BJ (cell line): ENCODE results near the gene MLN. TPM values are rescaled to one million over a fixed set of nuclear protein-coding genes. Genes with fewer than 3 reads are reported as not detected.

Source experiments
- CTCF ChIA-PET: fragments of 350-600 bp; formaldehyde crosslinking; extraction: SDS; loops from one replicate; lab custom pipeline; 2021; ENCODE audit warnings: antibody characterized with exemption, inconsistent platforms; lab: Yijun Ruan, JAX
- POLR2A ChIA-PET: fragments of 300-600 bp; sonication (Branson Sonifier 250); formaldehyde crosslinking; extraction: SDS; loops from one replicate; lab custom pipeline; 2021; ENCODE audit warnings: antibody characterized with exemption; lab: Charles Lee
- DNase-seq: peaks from one replicate; pipeline ENCODE4 v3.0.0-alpha.2; 2011; ENCODE audit warnings: low read depth
- H3K27me3 ChIP-seq: 2 replicates; pipeline ENCODE4 v1.6.0; 2011; ENCODE audit warnings: low read length; ENCODE audit not compliant: control insufficient read depth, insufficient read depth
- H3K36me3 ChIP-seq: 2 replicates; pipeline ENCODE4 v1.5.1; 2011; ENCODE audit warnings: low read length; ENCODE audit not compliant: control insufficient read depth, insufficient read depth
- H3K4me3 ChIP-seq: 2 replicates; pipeline ENCODE4 v1.5.1; 2011; ENCODE audit warnings: low read depth, mild to moderate bottlenecking, control low read depth, low read length
- CTCF ChIP-seq: IDR thresholded peaks from 2 replicates; pipeline ENCODE4 v1.5.1; 2011; ENCODE audit warnings: low read depth, mild to moderate bottlenecking, control low read depth, inconsistent platforms, low read length, moderate library complexity; ENCODE audit not compliant: insufficient read depth
- polyA plus RNA-seq: library from polyadenylated mRNA; depleted of rRNA; stranded (reverse); fragments of >200 nt; gene quantifications from 2 replicates; pipeline ENCODE4 v1.2.3, GENCODE V29; 2011

The MLN gene
- polyA plus RNA-seq, 1 experiment: not detected

- Histone ChIP-seq H3K27me3 (no peaks in the 10 kb centered on the region), H3K4me3 (no peak overlapping the region), H3K36me3 (peaks cover 35% of the 10 kb centered on the region)
- TF ChIP-seq CTCF: no peak
- CTCF ChIA-PET: interaction anchor here (0.8 to 20.1 kb wide), 33 partner anchors 9 to 382 kb away, joined by 3 to 567 read pairs (median 5); partner anchors contain the start of genes IP6K3, LEMD2 and UQCC2
- POLR2A ChIA-PET: interaction anchor here (0.6 kb wide), 1 partner anchor 151 kb away, joined by 5 read pairs; the partner anchor contains the start of gene ITPR3
- no peak for DNase-seq
Observed at GRCh38 chr6:33772082-33772830, 31.5 kb downstream of the MLN start.

- no peaks in the 10 kb centered on the region for H3K27me3 ChIP-seq
- ChIA-PET CTCF (interaction anchor here (0.6 to 20.1 kb wide), 50 partner anchors 10 to 391 kb away, joined by 3 to 567 read pairs (median 4); partner anchors contain the start of genes GRM4, IP6K3, LEMD2 and UQCC2), POLR2A (interaction anchor here (0.6 to 0.8 kb wide), 2 partner anchors 20 to 151 kb away, joined by 3 to 5 read pairs; partner anchors contain the start of gene ITPR3)
- DNase-seq: peak; percentile 96
- TF ChIP-seq CTCF: peak; percentile 75
- H3K4me3 ChIP-seq: no peak overlapping the region
- H3K36me3 ChIP-seq: peaks cover 27% of the 10 kb centered on the region
Observed at GRCh38 chr6:33771146-33772081, 32.4 kb downstream of the MLN start.

- no peak overlapping the region for H3K4me3 ChIP-seq
- no peak for DNase-seq
- no peak for TF ChIP-seq CTCF
- ChIA-PET POLR2A (interaction anchor here (0.8 kb wide), 1 partner anchor 20 kb away, joined by 3 read pairs; no protein-coding TSS in a partner anchor), CTCF (interaction anchor here (0.6 to 20.1 kb wide), 46 partner anchors 10 to 392 kb away, joined by 3 to 567 read pairs (median 4); partner anchors contain the start of genes GRM4, IP6K3, LEMD2 and UQCC2)
- H3K36me3 ChIP-seq: peaks cover 20% of the 10 kb centered on the region
- no peaks in the 10 kb centered on the region for H3K27me3 ChIP-seq
Observed at GRCh38 chr6:33770833-33771145, 33.0 kb downstream of the MLN start.

DNA sequence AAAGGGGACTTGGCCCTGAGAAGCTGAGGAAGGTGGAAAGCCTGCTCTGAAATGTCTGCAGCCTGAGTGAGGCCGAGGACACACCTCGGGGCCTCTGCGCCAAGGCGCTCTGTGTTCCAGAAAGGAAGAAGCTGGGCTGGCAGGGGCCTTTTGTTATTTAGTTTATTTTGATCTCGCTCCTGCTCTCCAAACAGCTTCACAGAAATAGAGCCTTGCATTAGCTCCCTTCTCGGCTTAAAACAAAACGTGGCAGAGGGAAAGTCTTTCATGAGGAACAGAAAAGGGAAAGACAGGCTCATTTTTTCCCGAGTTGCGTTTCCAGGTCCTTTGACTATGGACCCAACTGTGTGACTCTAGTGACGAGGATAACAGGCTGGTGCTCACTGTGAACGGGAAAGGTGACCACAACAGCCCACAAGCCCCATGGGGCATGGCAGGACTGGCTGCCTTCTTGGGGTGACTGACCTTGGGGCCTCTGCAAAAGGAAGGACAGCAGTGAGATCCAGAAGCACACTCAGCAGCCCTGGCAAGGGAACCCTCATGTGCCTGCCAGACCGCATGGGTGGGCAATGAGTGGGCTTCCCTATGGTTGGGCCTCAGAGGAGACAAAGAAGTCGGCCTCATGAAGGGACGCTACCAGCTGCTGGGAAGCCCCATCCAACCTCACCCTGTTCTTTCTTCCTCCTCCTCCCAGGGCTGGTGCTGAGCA, 33.5 kb downstream of the MLN start:
- POLR2A ChIA-PET: interaction anchor here (0.6 kb wide), 1 partner anchor 221 kb away, joined by 5 read pairs; no protein-coding TSS in a partner anchor
- Histone ChIP-seq H3K36me3 (peaks cover 17% of the 10 kb centered on the region), H3K4me3 (no peak overlapping the region), H3K27me3 (no peaks in the 10 kb centered on the region)
- TF ChIP-seq CTCF: no peak
- CTCF ChIA-PET: interaction anchor here (0.5 to 20.1 kb wide), 26 partner anchors 11 to 388 kb away, joined by 3 to 567 read pairs (median 5); partner anchors contain the start of genes GRM4, IP6K3, LEMD2 and UQCC2
- no peak for DNase-seq
